HEK293 (cell line): ENCODE measurements around the gene ENDOU.

Experiments
- CTCF ChIA-PET: fragments of 350-600 bp; formaldehyde crosslinking; extraction: SDS; loops from one replicate; lab custom pipeline; 2021; ENCODE audit warnings: antibody characterized with exemption; lab: Yijun Ruan, JAX
- POLR2A ChIA-PET: fragments of 300-600 bp; formaldehyde crosslinking; extraction: SDS; loops from one replicate; lab custom pipeline; 2020; ENCODE audit warnings: antibody characterized with exemption, inconsistent platforms; lab: Yijun Ruan, JAX
- H3K27ac ChIP-seq: fragments of 200-500 bp; sonication (Bioruptor generic); 2 replicates; pipeline ENCODE4 v1.5.1; 2014; ENCODE audit warnings: low read depth, low read length, control low read depth, inconsistent platforms; ENCODE audit errors: extremely low read depth
- H3K36me3 ChIP-seq, 2 experiments: fragments of 200-500 bp in 1 of 2; sonication (Bioruptor generic) in 1 of 2; 1 replicate in 1 of 2; 2 replicates in 1 of 2; pipeline ENCODE4 v1.5.1; 2014 to 2017; ENCODE audit warnings: inconsistent platforms in 2 of 2, low read length in 2 of 2; ENCODE audit not compliant: control insufficient read depth in 2 of 2, insufficient read depth in 1 of 2
- H3K4me1 ChIP-seq: fragments of 200-500 bp; sonication (Bioruptor generic); 2 replicates; pipeline ENCODE4 v1.5.1; 2014; ENCODE audit warnings: mild to moderate bottlenecking, low read length, inconsistent platforms; ENCODE audit not compliant: control insufficient read depth, insufficient read depth
- H3K4me3 ChIP-seq: 2 replicates; pipeline ENCODE4 v1.5.1; 2011; ENCODE audit warnings: low read depth, mild to moderate bottlenecking, control low read depth, low read length, moderate library complexity
- H3K9me3 ChIP-seq: fragments of 200-500 bp; sonication (Bioruptor generic); 2 replicates; pipeline ENCODE4 v1.5.1; 2014; ENCODE audit warnings: low read depth, low read length, inconsistent platforms; ENCODE audit not compliant: control insufficient read depth, insufficient read depth
- BCL6B ChIP-seq: fragments of 450-650 bp; formaldehyde crosslinking; IDR thresholded peaks from 2 replicates; pipeline ENCODE4 v1.5.1; 2017; ENCODE audit warnings: missing biosample characterization, missing genetic modification characterization
- CTCF ChIP-seq: fragments of 450-650 bp; formaldehyde crosslinking; IDR thresholded peaks from 2 replicates; pipeline ENCODE4 v1.5.1; 2016; ENCODE audit warnings: missing biosample characterization, missing genetic modification characterization
- EGR2 ChIP-seq: fragments of 450-650 bp; formaldehyde crosslinking; IDR thresholded peaks from 2 replicates; pipeline ENCODE4 v1.5.1; 2016; ENCODE audit warnings: low read depth, missing biosample characterization, missing genetic modification characterization
- KLF16 ChIP-seq: fragments of 450-650 bp; formaldehyde crosslinking; IDR thresholded peaks from 2 replicates; pipeline ENCODE4 v1.5.1; 2017; ENCODE audit warnings: missing biosample characterization, missing genetic modification characterization
- ZBTB20 ChIP-seq: fragments of 450-650 bp; formaldehyde crosslinking; IDR thresholded peaks from 2 replicates; pipeline ENCODE4 v1.5.1; 2016; ENCODE audit warnings: missing biosample characterization, missing genetic modification characterization
- ZBTB49 ChIP-seq: fragments of 450-650 bp; formaldehyde crosslinking; IDR thresholded peaks from 2 replicates; pipeline ENCODE4 v1.5.1; 2016; ENCODE audit warnings: missing biosample characterization, missing genetic modification characterization, low read depth
- ZEB2 ChIP-seq: fragments of 450-650 bp; formaldehyde crosslinking; IDR thresholded peaks from 2 replicates; pipeline ENCODE4 v1.5.1; 2016; ENCODE audit warnings: missing biosample characterization, missing genetic modification characterization
- ZFHX2 ChIP-seq: fragments of 450-650 bp; formaldehyde crosslinking; conservative IDR thresholded peaks from 2 replicates; pipeline ENCODE4 v1.5.1; 2016; ENCODE audit warnings: missing biosample characterization, missing genetic modification characterization
- ZFP37 ChIP-seq: fragments of 450-650 bp; formaldehyde crosslinking; IDR thresholded peaks from 2 replicates; pipeline ENCODE4 v1.5.1; 2016; ENCODE audit warnings: missing biosample characterization, missing genetic modification characterization
- ZFP69B ChIP-seq: fragments of 450-650 bp; formaldehyde crosslinking; IDR thresholded peaks from 2 replicates; pipeline ENCODE4 v1.5.1; 2016; ENCODE audit warnings: missing biosample characterization, missing genetic modification characterization
- ZNF23 ChIP-seq: fragments of 450-650 bp; formaldehyde crosslinking; IDR thresholded peaks from 2 replicates; pipeline ENCODE4 v1.5.1; 2016; ENCODE audit warnings: missing biosample characterization, missing genetic modification characterization, borderline replicate concordance
- ZNF37A ChIP-seq: fragments of 450-650 bp; IDR thresholded peaks from 2 replicates; pipeline ENCODE4 v1.5.1; 2018; ENCODE audit warnings: missing biosample characterization, missing genetic modification characterization
- ZNF48 ChIP-seq: fragments of 450-650 bp; formaldehyde crosslinking; IDR thresholded peaks from 2 replicates; pipeline ENCODE4 v1.5.1; 2016; ENCODE audit warnings: missing biosample characterization, missing genetic modification characterization
- ZNF530 ChIP-seq: fragments of 450-650 bp; formaldehyde crosslinking; IDR thresholded peaks from 2 replicates; pipeline ENCODE4 v1.5.1; 2016; ENCODE audit warnings: low read depth, missing biosample characterization, missing genetic modification characterization
- ZNF580 ChIP-seq: fragments of 450-650 bp; formaldehyde crosslinking; IDR thresholded peaks from 2 replicates; pipeline ENCODE4 v1.5.1; 2016; ENCODE audit warnings: missing biosample characterization, missing genetic modification characterization
- ZNF747 ChIP-seq: fragments of 450-650 bp; formaldehyde crosslinking; IDR thresholded peaks from 2 replicates; pipeline ENCODE4 v1.5.1; 2016; ENCODE audit warnings: missing biosample characterization, missing genetic modification characterization
- ZNF830 ChIP-seq: fragments of 450-650 bp; IDR thresholded peaks from 2 replicates; pipeline ENCODE4 v1.5.0; 2018; ENCODE audit warnings: missing biosample characterization, missing genetic modification characterization, low read depth, mild to moderate bottlenecking, moderate library complexity
- TF ChIP-seq, protein P1 (sequence below): fragments of 450-650 bp; formaldehyde crosslinking; IDR thresholded peaks from 2 replicates; pipeline ENCODE4 v1.5.1; 2016; ENCODE audit warnings: missing biosample characterization, missing genetic modification characterization

The ENDOU gene

GRCh38 chr12:47750229-47750798 lies 25.0 kb upstream of the ENDOU start:
- CTCF ChIA-PET = interaction anchor here (0.9 to 14.1 kb wide), 2 partner anchors 8 to 15 kb away, joined by 3 to 241 read pairs; no protein-coding TSS in a partner anchor
- H3K4me1 ChIP-seq = peaks cover 4% of the 10 kb centered on the region; the same call in 1 of the 2 replicates
- TF ChIP-seq ZBTB49 (tag by site-specific recombination) (no peak), KLF16 (tag by site-specific recombination) (no peak), ZNF747 (no peak), ZEB2 (no peak), BCL6B (tag by site-specific recombination) (no peak), ZNF830 (tag by site-specific recombination) (no peak), ZNF580 (tag by site-specific recombination) (no peak), ZFP69B (tag by site-specific recombination) (no peak), ZFP37 (no peak), ZNF530 (tag by site-specific recombination) (no peak), ZNF37A (tag by site-specific recombination) (no peak), ZNF23 (tag by site-specific recombination) (no peak), ZNF48 (no peak), CTCF (tag by site-specific recombination) (no peak), ZBTB20 (no peak)
- TF ChIP-seq, protein P1, sequence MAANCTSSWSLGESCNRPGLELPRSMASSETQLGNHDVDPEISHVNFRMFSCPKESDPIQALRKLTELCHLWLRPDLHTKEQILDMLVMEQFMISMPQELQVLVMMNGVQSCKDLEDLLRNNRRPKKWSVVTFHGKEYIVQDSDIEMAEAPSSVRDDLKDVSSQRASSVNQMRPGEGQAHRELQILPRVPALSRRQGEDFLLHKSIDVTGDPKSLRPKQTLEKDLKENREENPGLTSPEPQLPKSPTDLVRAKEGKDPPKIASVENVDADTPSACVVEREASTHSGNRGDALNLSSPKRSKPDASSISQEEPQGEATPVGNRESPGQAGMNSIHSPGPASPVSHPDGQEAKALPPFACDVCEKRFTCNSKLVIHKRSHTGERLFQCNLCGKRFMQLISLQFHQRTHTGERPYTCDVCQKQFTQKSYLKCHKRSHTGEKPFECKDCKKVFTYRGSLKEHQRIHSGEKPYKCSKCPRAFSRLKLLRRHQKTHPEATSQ (tag by site-specific recombination) = no peak
- TF ChIP-seq, all 188 proteins: peak for 0
- Histone ChIP-seq H3K36me3 (no peaks in the 10 kb centered on the region), H3K4me3 (no peak overlapping the region), H3K27ac (no peak overlapping the region), H3K9me3 (no peaks in the 10 kb centered on the region)
- POLR2A ChIA-PET = no interaction called here

- POLR2A ChIA-PET = interaction anchor here (1.5 kb wide), 1 partner anchor 18 kb away, joined by 3 read pairs; no protein-coding TSS in a partner anchor
- H3K4me3 ChIP-seq = no peak overlapping the region
- TF ChIP-seq EGR2 (peak; percentile 82), ZNF580 (tag by site-specific recombination) (no peak), ZFHX2 (tag by site-specific recombination) (peak; percentile 53; the same call in 1 of the 2 replicates)
- CTCF ChIA-PET = interaction anchor here (1.6 to 2.8 kb wide), 2 partner anchors 9 to 18 kb away, joined by 3 to 31 read pairs; no protein-coding TSS in a partner anchor
- no peaks in the 10 kb centered on the region for H3K4me1 ChIP-seq
- H3K27ac ChIP-seq = no peak overlapping the region
- no peaks in the 10 kb centered on the region for H3K36me3 ChIP-seq
- H3K9me3 ChIP-seq = no peaks in the 10 kb centered on the region
Measured at GRCh38 chr12:47748899-47749298, 23.6 kb upstream of the ENDOU start.
